Measurements from ENCODE around the gene PAK6.

DNA sequence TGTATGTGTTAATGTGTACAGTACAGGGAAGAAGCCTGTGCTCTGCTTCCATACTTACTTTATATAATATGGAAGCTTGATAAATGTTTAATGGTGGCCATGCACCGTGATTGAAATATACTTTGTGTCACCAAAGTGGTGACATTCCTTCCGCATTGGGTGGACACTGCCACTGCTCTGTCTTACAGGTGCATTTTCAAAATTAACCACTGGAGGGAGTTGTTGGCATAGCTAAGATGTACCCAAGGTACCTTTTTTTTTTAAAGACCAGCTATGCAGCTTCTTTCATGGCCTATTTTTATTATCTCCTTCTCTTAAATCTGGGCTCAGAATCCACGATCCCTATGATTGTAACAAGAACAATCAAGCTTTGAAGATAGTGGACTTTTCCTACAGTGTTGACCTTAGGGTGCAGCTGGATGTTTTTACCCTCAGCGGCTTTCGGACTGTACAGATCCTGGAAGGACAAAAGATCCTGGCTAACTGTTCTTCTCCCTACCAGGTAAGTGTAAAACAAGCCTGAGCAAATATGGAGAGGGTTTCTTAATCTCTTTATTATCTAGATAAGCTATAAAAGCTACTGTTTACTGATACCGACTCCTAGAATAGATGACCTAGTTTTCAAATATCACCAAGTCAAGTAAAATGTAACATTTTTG, 21.6 kb upstream of the PAK6 start:
- TF ChIP-seq CTCF (IDR thresholded peaks at IDR 0.05) (peak; percentile 74 to 96 (median 92)), POLR2A (IDR thresholded peaks at IDR 0.05) (no peak), POLR2AphosphoS5 (IDR thresholded peaks at IDR 0.05) (peak; percentile 75)

Data from prostate gland (tissue), 2 donors.